RWPE2 (cell line): ENCODE data around the gene CTR9.
A peak's percentile ranks its signal among the peaks of the same experiment; 100 is the strongest.

Experiments
- ATAC-seq: fragments of 200-7000 bp; cut with Tn5 transposase; 3 replicates; pipeline ENCODE4 v1.9.1; 2021; ENCODE audit warnings: low read depth
- DNase-seq: peaks from one replicate; pipeline ENCODE4 v3.0.0-alpha.2; 2020; ENCODE audit warnings: low spot score
- H3K27ac ChIP-seq: fragments of 450-650 bp; 2 replicates; pipeline ENCODE4 v1.5.1; 2017; ENCODE audit warnings: mild to moderate bottlenecking; ENCODE audit not compliant: poor library complexity, severe bottlenecking
- H3K27me3 ChIP-seq: fragments of 250-450 bp; sonication (Bioruptor Pico); 2 replicates; pipeline ENCODE4 v1.5.1; 2021; ENCODE audit warnings: mild to moderate bottlenecking, moderate library complexity; ENCODE audit not compliant: insufficient read depth, poor library complexity, severe bottlenecking
- H3K36me3 ChIP-seq: fragments of 250-450 bp; sonication (Bioruptor Pico); 2 replicates; pipeline ENCODE4 v1.5.1; 2020; ENCODE audit warnings: low read depth, mild to moderate bottlenecking, moderate library complexity
- H3K4me1 ChIP-seq: fragments of 250-450 bp; sonication (Bioruptor Pico); 2 replicates; pipeline ENCODE4 v1.5.1; 2021; ENCODE audit warnings: mild to moderate bottlenecking, moderate library complexity; ENCODE audit not compliant: insufficient read depth, poor library complexity, severe bottlenecking
- H3K4me3 ChIP-seq: fragments of 250-450 bp; sonication (Bioruptor Pico); 2 replicates; pipeline ENCODE4 v1.5.1; 2021; ENCODE audit warnings: mild to moderate bottlenecking, moderate library complexity; ENCODE audit not compliant: severe bottlenecking
- H3K9me3 ChIP-seq: fragments of 250-450 bp; sonication (Bioruptor Pico); 2 replicates; pipeline ENCODE4 v1.5.1; 2021; ENCODE audit warnings: mild to moderate bottlenecking, moderate library complexity; ENCODE audit not compliant: severe bottlenecking
- CTCF ChIP-seq: fragments of 450-650 bp; IDR thresholded peaks from one replicate; pipeline ENCODE4 v1.5.1; 2017; ENCODE audit warnings: mild to moderate bottlenecking, moderate library complexity; ENCODE audit not compliant: poor library complexity, severe bottlenecking

The CTR9 gene

GRCh38 chr11:10750838-10751580, at the start of gene CTR9:
CTR9 (plus strand) TSS chr11:10751246; CDS start chr11:10751413, 167 bp downstream.
- DNase-seq = peak; percentile 93
- Histone ChIP-seq H3K9me3 (no peaks in the 10 kb centered on the region), H3K27me3 (no peaks in the 10 kb centered on the region), H3K4me1 (peaks cover 11% of the 10 kb centered on the region), H3K27ac (peak within 1 kb of the TSS; percentile 83), H3K36me3 (peaks cover 33% of the 10 kb centered on the region), H3K4me3 (peak within 1 kb of the TSS; percentile 44)
- ATAC-seq = peak; percentile 91
- peak; percentile 32 for TF ChIP-seq CTCF

- TF ChIP-seq CTCF = no peak
- H3K4me1 ChIP-seq = no peaks in the 10 kb centered on the region
- DNase-seq (no peak), ATAC-seq (no peak)
- peaks cover 2% of the 10 kb centered on the region for H3K9me3 ChIP-seq
- H3K27ac ChIP-seq = no peak overlapping the region
- no peaks in the 10 kb centered on the region for H3K27me3 ChIP-seq
- H3K36me3 ChIP-seq = no peaks in the 10 kb centered on the region
- no peak overlapping the region for H3K4me3 ChIP-seq
Observed at GRCh38 chr11:10701982-10702381, 49.1 kb upstream of the CTR9 start.

GRCh38 chr11:10708131-10708530, 42.9 kb upstream of the CTR9 start:
- H3K9me3 ChIP-seq = no peaks in the 10 kb centered on the region
- no peak overlapping the region for H3K4me3 ChIP-seq
- no peak overlapping the region for H3K27ac ChIP-seq
- no peaks in the 10 kb centered on the region for H3K4me1 ChIP-seq
- ATAC-seq (no peak), DNase-seq (no peak)
- no peaks in the 10 kb centered on the region for H3K36me3 ChIP-seq
- no peak for TF ChIP-seq CTCF
- H3K27me3 ChIP-seq = no peaks in the 10 kb centered on the region

DNA sequence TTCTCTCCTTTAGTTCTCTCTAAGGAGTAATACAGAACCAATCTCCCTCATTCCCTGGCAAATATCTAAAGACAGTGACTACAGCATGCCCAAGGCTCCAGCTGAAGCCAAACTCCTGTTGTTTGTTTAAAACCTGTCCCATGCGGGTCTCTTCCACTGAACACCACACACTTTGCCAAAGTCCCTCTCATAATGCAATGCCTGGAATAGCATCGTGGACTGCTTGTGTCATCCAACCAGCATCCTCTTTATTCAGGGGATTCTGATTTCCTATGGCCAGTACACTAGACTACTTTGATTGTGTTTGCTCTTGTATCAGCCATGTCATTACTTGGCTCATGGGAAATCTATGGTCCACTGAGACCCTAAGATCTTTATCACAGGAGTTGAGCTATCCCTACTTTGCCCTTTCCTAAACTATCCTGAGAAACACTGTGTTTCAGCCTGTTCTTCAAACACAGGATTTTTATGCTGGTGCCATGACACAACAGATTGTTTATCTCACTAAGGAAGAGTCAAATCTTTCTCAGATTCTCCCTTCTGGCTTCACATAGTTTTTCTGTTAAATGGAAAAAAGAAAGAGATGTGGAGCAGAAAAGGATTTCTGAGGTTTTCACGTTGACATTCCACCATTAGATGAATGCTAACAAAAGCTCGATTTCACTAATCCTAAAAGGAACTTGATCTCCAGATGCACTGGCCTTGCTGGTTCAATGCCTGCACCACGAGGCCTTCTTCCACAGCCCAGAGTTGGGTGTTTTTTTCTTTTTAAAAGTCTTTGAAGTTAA, 41.6 kb upstream of the CTR9 start:
- ATAC-seq = no peak
- no peak for DNase-seq
- no peak for TF ChIP-seq CTCF

More for the DNA sequence above, 41.6 kb upstream of the CTR9 start:
- no peaks in the 10 kb centered on the region for H3K4me1 ChIP-seq
- no peaks in the 10 kb centered on the region for H3K9me3 ChIP-seq
- H3K4me3 ChIP-seq = no peak overlapping the region
- no peaks in the 10 kb centered on the region for H3K27me3 ChIP-seq
- no peaks in the 10 kb centered on the region for H3K36me3 ChIP-seq
- no peak overlapping the region for H3K27ac ChIP-seq
